ENCODE measurements around the gene TET1.

GRCh38 chr10:68598978-68599770, 39.0 kb downstream of the TET1 start:
- TF ChIP-seq CTCF (conservative IDR thresholded peaks at IDR 0.05) (no peak), EZH2 (IDR thresholded peaks at IDR 0.05; ENCODE audit: low read depth) (no peak)

Data from PC-9 (cell line).